Transverse colon (tissue), 4 donors: Measurements from ENCODE around the gene TCF25. TPM values are rescaled to one million over a fixed set of nuclear protein-coding genes. Genes with fewer than 3 reads are reported as not detected.

ENCODE experiments used
- DNase-seq: peaks from one replicate; pipeline ENCODE4 v3.0.0-alpha.2; 2019
- H3K27ac ChIP-seq, 4 donors: fragments of 200-600 bp; sonication (generic); 2 replicates each; pipeline ENCODE4 v1.5.1; 2016 to 2018; ENCODE audit warnings: inconsistent platforms in 4 of 4
- H3K27me3 ChIP-seq: fragments of 200-600 bp; sonication (generic); 2 replicates; pipeline ENCODE4 v1.5.1; 2017; ENCODE audit warnings: inconsistent platforms
- H3K36me3 ChIP-seq, 4 donors: fragments of 200-600 bp; sonication (generic); 2 replicates each; pipeline ENCODE4 v1.5.1; 2017 to 2019; ENCODE audit warnings: inconsistent platforms in 4 of 4
- H3K4me1 ChIP-seq, 4 donors: fragments of 200-600 bp; sonication (generic); 2 replicates each; pipeline ENCODE4 v1.5.1; 2017 to 2020; ENCODE audit warnings: inconsistent platforms in 4 of 4
- H3K4me3 ChIP-seq, 4 donors: fragments of 200-600 bp; sonication (generic); 1 replicate in 1 of 4; 2 replicates in 3 of 4; pipeline versions ENCODE4 v1.5.1 to v1.6.1; 2017 to 2019; ENCODE audit warnings: inconsistent platforms in 4 of 4
- H3K9me3 ChIP-seq, 2 donors: fragments of 200-600 bp; sonication (generic); 2 replicates each; pipeline ENCODE4 v1.5.1; 2017 to 2019; ENCODE audit warnings: inconsistent platforms in 2 of 2
- EP300 ChIP-seq: sonication (generic); formaldehyde crosslinking; IDR thresholded peaks from one replicate; pipeline ENCODE4 v1.6.1; 2017; ENCODE audit warnings: antibody characterized with exemption, low read depth
- POLR2A ChIP-seq: fragments of 450-650 bp; IDR thresholded peaks from one replicate; pipeline ENCODE4 v1.6.1; 2016; ENCODE audit warnings: antibody characterized with exemption, mild to moderate bottlenecking, moderate library complexity
- POLR2AphosphoS5 ChIP-seq, 3 donors: sonication (generic); formaldehyde crosslinking; IDR thresholded peaks; one replicate each; pipeline ENCODE4 v1.6.1; 2016; ENCODE audit warnings: antibody characterized with exemption in 3 of 3
- WGBS, 2 donors: methylation state at CpG; one replicate each; pipeline ENCODE4 v1.1.5; 2018; ENCODE audit warnings: low coverage in 1 of 2; 5-methylcytosine and 5-hydroxymethylcytosine counted together
- in situ Hi-C, 4 donors: fragments of 200-750 bp; cut with MboI; loops; one replicate each; pipeline versions ENCODE4 v1.15.0 to v1.15.1; 2017; ENCODE audit warnings: low sequenced_read_pairs in 3 of 4, low pct_ligation_motif_present in 1 of 4, low pct_unique_long_range_greater_than_20kb in 1 of 4
- intact Hi-C: fragments of 100-400 bp; cut with DNase I; formaldehyde crosslinking; loops from one replicate; pipeline ENCODE4 v1.15.1; 2023; ENCODE audit warnings: low total_unique reads
- total RNA-seq, 4 donors: library from RNA; depleted of rRNA; stranded (reverse); fragments of >200 nt; gene quantifications; one replicate each; pipeline ENCODE4 v1.1.0, GENCODE V29; 2016
- TF ChIP-seq, protein P1 (sequence below), 5 experiments: fragments of 200-600 bp in 3 of 5; fragments of 450-650 bp in 2 of 5; sonication (generic) in 3 of 5; IDR thresholded peaks; 1 replicate in 2 of 5; 2 replicates in 3 of 5; pipeline ENCODE4 v1.5.1; 2016 to 2017; ENCODE audit warnings: antibody characterized with exemption in 5 of 5, inconsistent platforms in 3 of 5, mild to moderate bottlenecking in 2 of 5, moderate library complexity in 1 of 5

Gene TCF25
- total RNA-seq, 4 donors from 2014 or later, result 202 to 648 (median 354) TPM

GRCh38 chr16:89842471-89843408, 30.7 kb upstream of the TCF25 start:
- 81% methylated on average over 25 of the region's 26 CpGs; no CpG with 5 or more reads in 1 of the 2 donors for WGBS, 2 donors
- H3K27ac ChIP-seq, result peak overlapping the region in 1 of 4 donors; percentile 29
- intact Hi-C loops, result no loop called here
- no peaks in the 10 kb centered on the region for H3K9me3 ChIP-seq
- peaks cover 5 to 30% (median 19%) of the 10 kb centered on the region in 4 donors for H3K4me1 ChIP-seq
- no peaks in the 10 kb centered on the region for H3K36me3 ChIP-seq
- no peak overlapping the region for H3K4me3 ChIP-seq
- H3K27me3 ChIP-seq, result no peaks in the 10 kb centered on the region
- in situ Hi-C loops, result no loop called here
- DNase-seq, result no peak
- no peak for TF ChIP-seq POLR2AphosphoS5 (IDR thresholded peaks at IDR 0.05)
- no peak for TF ChIP-seq POLR2A
- TF ChIP-seq EP300, result no peak

- 62 to 76% methylated on average over 5 to 20 of the region's 20 CpGs for WGBS, 2 donors
- Histone ChIP-seq H3K36me3 (no peaks in the 10 kb centered on the region), H3K27me3 (no peaks in the 10 kb centered on the region), H3K27ac (peak overlapping the region in 1 of 4 donors; percentile 29), H3K4me3 (no peak overlapping the region), H3K4me1 (peaks cover 5 to 30% (median 17%) of the 10 kb centered on the region in 4 donors), H3K9me3 (no peaks in the 10 kb centered on the region)
- no peak for DNase-seq
- intact Hi-C loops, result no loop called here
- in situ Hi-C loops, result no loop called here
- TF ChIP-seq, protein P1, sequence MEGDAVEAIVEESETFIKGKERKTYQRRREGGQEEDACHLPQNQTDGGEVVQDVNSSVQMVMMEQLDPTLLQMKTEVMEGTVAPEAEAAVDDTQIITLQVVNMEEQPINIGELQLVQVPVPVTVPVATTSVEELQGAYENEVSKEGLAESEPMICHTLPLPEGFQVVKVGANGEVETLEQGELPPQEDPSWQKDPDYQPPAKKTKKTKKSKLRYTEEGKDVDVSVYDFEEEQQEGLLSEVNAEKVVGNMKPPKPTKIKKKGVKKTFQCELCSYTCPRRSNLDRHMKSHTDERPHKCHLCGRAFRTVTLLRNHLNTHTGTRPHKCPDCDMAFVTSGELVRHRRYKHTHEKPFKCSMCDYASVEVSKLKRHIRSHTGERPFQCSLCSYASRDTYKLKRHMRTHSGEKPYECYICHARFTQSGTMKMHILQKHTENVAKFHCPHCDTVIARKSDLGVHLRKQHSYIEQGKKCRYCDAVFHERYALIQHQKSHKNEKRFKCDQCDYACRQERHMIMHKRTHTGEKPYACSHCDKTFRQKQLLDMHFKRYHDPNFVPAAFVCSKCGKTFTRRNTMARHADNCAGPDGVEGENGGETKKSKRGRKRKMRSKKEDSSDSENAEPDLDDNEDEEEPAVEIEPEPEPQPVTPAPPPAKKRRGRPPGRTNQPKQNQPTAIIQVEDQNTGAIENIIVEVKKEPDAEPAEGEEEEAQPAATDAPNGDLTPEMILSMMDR (IDR thresholded peaks at IDR 0.05), result no peak
- no peak for TF ChIP-seq EP300
- no peak for TF ChIP-seq POLR2AphosphoS5 (IDR thresholded peaks at IDR 0.05)
- no peak for TF ChIP-seq POLR2A
Observed at GRCh38 chr16:89843409-89844350, 29.7 kb upstream of the TCF25 start.

- peaks cover 5 to 29% (median 15%) of the 10 kb centered on the region in 4 donors for H3K4me1 ChIP-seq
- no peaks in the 10 kb centered on the region for H3K36me3 ChIP-seq
- in situ Hi-C loops (no loop called here), intact Hi-C loops (no loop called here)
- no peak overlapping the region for H3K4me3 ChIP-seq
- no peak overlapping the region for H3K27ac ChIP-seq
- DNase-seq, result no peak
- 78% methylated on average over 13 of the region's 13 CpGs; no CpG with 5 or more reads in 1 of the 2 donors for WGBS, 2 donors
- no peaks in the 10 kb centered on the region for H3K9me3 ChIP-seq
- no peak for TF ChIP-seq EP300
- TF ChIP-seq POLR2AphosphoS5 (IDR thresholded peaks at IDR 0.05), result no peak
- TF ChIP-seq POLR2A, result no peak
- TF ChIP-seq, protein P1 (IDR thresholded peaks at IDR 0.05), result no peak
- no peaks in the 10 kb centered on the region for H3K27me3 ChIP-seq
Observed at GRCh38 chr16:89844739-89845339, 28.6 kb upstream of the TCF25 start.

DNA sequence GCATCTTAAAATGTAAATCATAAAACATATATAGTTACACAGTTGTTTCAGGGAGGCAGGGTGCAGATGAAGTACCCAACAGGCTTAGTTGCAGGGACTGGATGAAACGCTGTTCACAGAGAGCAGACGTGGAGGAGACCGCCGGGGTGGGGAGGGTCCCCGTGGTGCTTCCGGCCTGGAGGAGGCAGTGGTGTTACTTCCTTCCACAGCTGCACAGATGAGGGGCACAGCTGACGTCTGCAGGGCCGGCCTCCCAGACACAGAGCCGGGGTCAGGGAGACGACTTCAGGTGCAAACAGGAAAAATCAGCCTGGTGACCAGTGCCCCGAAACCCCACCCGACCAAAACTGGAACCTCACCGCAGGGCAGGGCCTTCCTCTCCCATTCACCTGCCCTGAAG, 28.0 kb upstream of the TCF25 start:
- Histone ChIP-seq H3K9me3 (no peaks in the 10 kb centered on the region), H3K36me3 (no peaks in the 10 kb centered on the region), H3K27ac (no peak overlapping the region), H3K27me3 (no peaks in the 10 kb centered on the region), H3K4me3 (no peak overlapping the region), H3K4me1 (peaks cover 5 to 29% (median 15%) of the 10 kb centered on the region in 4 donors)
- peak; percentile 28 for DNase-seq
- TF ChIP-seq, protein P1 (IDR thresholded peaks at IDR 0.05), result no peak
- no peak for TF ChIP-seq EP300
- TF ChIP-seq POLR2A, result no peak
- TF ChIP-seq POLR2AphosphoS5 (IDR thresholded peaks at IDR 0.05), result no peak
- in situ Hi-C loops (no loop called here), intact Hi-C loops (no loop called here)
- WGBS, 2 donors, result 64% methylated on average over 13 of the region's 13 CpGs; no CpG with 5 or more reads in 1 of the 2 donors
